SU-DHL-6 (cell line): ENCODE results near the gene GATAD2B.

Source experiments
- EZH2phosphoT487 ChIP-seq: fragments of 200-600 bp; sonication (generic), shearing (Covaris generic); conservative IDR thresholded peaks from 2 replicates; pipeline ENCODE4 v1.6.1; 2018; ENCODE audit warnings: mild to moderate bottlenecking, antibody characterized with exemption, low read length, moderate library complexity, mixed read lengths
- TF ChIP-seq, protein P1 (sequence below): fragments of 200-600 bp; sonication (generic); IDR thresholded peaks from one replicate; pipeline ENCODE4 v1.5.1; 2017; ENCODE audit warnings: antibody characterized with exemption, mild to moderate bottlenecking, low read length, moderate library complexity; ENCODE audit not compliant: insufficient read depth, poor library complexity, severe bottlenecking

DNA sequence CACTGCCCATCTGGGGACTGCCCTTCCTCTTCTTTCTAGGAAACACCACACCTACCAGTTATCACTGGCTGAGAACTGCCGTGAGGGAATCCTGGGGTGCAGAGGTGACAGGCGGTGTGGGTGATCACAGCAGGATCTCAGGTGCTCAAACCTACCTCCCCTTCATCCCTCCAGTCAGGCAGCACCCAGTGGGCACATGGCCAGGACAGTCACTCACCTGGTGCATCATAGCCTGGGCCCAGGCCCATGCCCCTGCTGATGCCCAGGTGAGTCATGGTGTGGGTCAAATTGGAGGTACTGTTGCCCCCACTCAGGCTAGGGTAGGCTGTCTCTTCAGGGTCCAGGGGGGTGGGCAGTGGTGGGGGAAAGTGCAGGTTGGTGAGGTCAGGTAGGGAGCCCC, 29.0 kb upstream of the GATAD2B start:
- TF ChIP-seq, protein P1, sequence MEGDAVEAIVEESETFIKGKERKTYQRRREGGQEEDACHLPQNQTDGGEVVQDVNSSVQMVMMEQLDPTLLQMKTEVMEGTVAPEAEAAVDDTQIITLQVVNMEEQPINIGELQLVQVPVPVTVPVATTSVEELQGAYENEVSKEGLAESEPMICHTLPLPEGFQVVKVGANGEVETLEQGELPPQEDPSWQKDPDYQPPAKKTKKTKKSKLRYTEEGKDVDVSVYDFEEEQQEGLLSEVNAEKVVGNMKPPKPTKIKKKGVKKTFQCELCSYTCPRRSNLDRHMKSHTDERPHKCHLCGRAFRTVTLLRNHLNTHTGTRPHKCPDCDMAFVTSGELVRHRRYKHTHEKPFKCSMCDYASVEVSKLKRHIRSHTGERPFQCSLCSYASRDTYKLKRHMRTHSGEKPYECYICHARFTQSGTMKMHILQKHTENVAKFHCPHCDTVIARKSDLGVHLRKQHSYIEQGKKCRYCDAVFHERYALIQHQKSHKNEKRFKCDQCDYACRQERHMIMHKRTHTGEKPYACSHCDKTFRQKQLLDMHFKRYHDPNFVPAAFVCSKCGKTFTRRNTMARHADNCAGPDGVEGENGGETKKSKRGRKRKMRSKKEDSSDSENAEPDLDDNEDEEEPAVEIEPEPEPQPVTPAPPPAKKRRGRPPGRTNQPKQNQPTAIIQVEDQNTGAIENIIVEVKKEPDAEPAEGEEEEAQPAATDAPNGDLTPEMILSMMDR, result no peak
- TF ChIP-seq EZH2phosphoT487, result no peak
